ENCODE data around the gene RNF225.

The RNF225 gene

GRCh38 chr19:58352760-58353671 is 42.4 kb upstream of the RNF225 start, which contains the start of gene A1BG:
Gene A1BG (minus strand): TSS chr19:58353492. CDS start chr19:58353437, 55 bp downstream.
- TF ChIP-seq TCF12 (IDR thresholded peaks at IDR 0.05; ENCODE audit: low read depth) (no peak), CEBPB (IDR thresholded peaks at IDR 0.05) (no peak), CREB1 (IDR thresholded peaks at IDR 0.05; ENCODE audit: low read depth) (no peak), TAF1 (IDR thresholded peaks at IDR 0.05; ENCODE audit: low read depth) (no peak), MAX (IDR thresholded peaks at IDR 0.05) (no peak), REST (IDR thresholded peaks at IDR 0.05; ENCODE audit: low read depth) (no peak), FOXM1 (IDR thresholded peaks at IDR 0.05; ENCODE audit: borderline replicate concordance, low read depth) (no peak), EGR1 (IDR thresholded peaks at IDR 0.05) (no peak)

GRCh38 chr19:58353717-58354477 is 41.6 kb upstream of the RNF225 start:
- no peak for TF ChIP-seq CEBPB (IDR thresholded peaks at IDR 0.05)
- TF ChIP-seq CREB1 (IDR thresholded peaks at IDR 0.05; ENCODE audit: low read depth): no peak
- no peak for TF ChIP-seq TEAD4 (IDR thresholded peaks at IDR 0.05)
- TF ChIP-seq FOXM1 (IDR thresholded peaks at IDR 0.05; ENCODE audit: borderline replicate concordance, low read depth): no peak
- TF ChIP-seq YY1 (IDR thresholded peaks at IDR 0.05; ENCODE audit: low read depth): no peak
- TF ChIP-seq NFIC (IDR thresholded peaks at IDR 0.05): no peak
- no peak for TF ChIP-seq EGR1 (IDR thresholded peaks at IDR 0.05)
- no peak for TF ChIP-seq TAF1 (IDR thresholded peaks at IDR 0.05; ENCODE audit: low read depth)
- no peak for TF ChIP-seq USF1 (IDR thresholded peaks at IDR 0.05)
- no peak for TF ChIP-seq TCF12 (IDR thresholded peaks at IDR 0.05; ENCODE audit: low read depth)
- TF ChIP-seq MAX (IDR thresholded peaks at IDR 0.05): no peak
- no peak for TF ChIP-seq ZBTB7A (IDR thresholded peaks at IDR 0.05; ENCODE audit: low read depth)
- TF ChIP-seq REST (IDR thresholded peaks at IDR 0.05; ENCODE audit: low read depth): no peak
- no peak for TF ChIP-seq EP300 (IDR thresholded peaks at IDR 0.05; ENCODE audit: borderline replicate concordance)
- TF ChIP-seq RAD21 (IDR thresholded peaks at IDR 0.05; ENCODE audit: low read depth): no peak

- TF ChIP-seq ZBTB7A (IDR thresholded peaks at IDR 0.05; ENCODE audit: low read depth) (no peak), FOXM1 (IDR thresholded peaks at IDR 0.05; ENCODE audit: borderline replicate concordance, low read depth) (no peak), CEBPB (IDR thresholded peaks at IDR 0.05) (no peak), NFIC (IDR thresholded peaks at IDR 0.05) (no peak), REST (IDR thresholded peaks at IDR 0.05; ENCODE audit: low read depth) (no peak), TCF12 (IDR thresholded peaks at IDR 0.05; ENCODE audit: low read depth) (no peak), TAF1 (IDR thresholded peaks at IDR 0.05; ENCODE audit: low read depth) (no peak), EGR1 (IDR thresholded peaks at IDR 0.05) (no peak), YY1 (IDR thresholded peaks at IDR 0.05; ENCODE audit: low read depth) (no peak)
These were observed 40.9 kb upstream of the RNF225 start for GRCh38 chr19:58354478-58355030.

Measured in Ishikawa (cell line).